Fibroblast of skin of right biceps (primary cell): Measurements from ENCODE around the gene RCN2.
"Not testable (repeated sequence)": the region's sequence is repeated elsewhere in the genome, so short reads cannot be mapped to it uniquely, and the experiment has no call there.

ENCODE experiments used
- DNase-seq: peaks from one replicate; pipeline ENCODE4 v3.0.0-alpha.2; 2013

RCN2 gene, protein sequence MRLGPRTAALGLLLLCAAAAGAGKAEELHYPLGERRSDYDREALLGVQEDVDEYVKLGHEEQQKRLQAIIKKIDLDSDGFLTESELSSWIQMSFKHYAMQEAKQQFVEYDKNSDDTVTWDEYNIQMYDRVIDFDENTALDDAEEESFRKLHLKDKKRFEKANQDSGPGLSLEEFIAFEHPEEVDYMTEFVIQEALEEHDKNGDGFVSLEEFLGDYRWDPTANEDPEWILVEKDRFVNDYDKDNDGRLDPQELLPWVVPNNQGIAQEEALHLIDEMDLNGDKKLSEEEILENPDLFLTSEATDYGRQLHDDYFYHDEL

DNA sequence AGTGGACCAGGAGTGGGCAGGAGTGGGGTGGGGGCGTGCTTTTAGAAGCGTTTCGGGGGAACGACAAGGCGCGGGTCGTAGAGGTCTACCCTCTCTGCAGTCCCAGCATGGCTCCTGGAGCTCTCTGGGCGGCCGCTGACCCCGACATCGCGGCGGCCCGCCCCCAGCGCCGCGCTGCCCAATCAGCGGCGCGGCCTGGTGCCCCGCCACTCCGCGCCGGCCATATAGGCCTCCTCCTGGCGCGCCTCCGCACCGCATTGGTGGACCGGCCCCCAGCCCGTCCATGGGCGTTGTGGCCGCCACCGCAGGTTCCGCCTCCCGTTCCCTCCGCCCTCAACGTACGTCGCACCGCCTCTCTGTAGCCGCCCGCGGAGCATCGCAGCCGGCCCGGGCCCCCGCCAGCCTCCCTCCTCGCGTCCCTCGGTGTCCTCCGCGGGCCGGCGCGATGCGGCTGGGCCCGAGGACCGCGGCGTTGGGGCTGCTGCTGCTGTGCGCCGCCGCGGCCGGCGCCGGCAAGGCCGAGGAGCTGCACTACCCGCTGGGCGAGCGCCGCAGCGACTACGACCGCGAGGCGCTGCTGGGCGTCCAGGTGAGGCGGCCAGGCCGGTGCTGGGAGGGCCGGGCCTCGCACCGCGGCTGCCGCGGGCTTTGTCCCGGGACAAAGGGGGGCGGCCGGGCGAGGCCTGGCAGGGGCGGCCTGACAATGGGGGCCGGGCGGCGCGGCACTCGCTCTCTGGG, at the start of gene RCN2:
Gene RCN2 (plus strand): TSS at position 353 of the 738 bp plus-strand sequence. CDS start 93 bp downstream, at position 446.
- DNase-seq, result peak; percentile 95

DNA sequence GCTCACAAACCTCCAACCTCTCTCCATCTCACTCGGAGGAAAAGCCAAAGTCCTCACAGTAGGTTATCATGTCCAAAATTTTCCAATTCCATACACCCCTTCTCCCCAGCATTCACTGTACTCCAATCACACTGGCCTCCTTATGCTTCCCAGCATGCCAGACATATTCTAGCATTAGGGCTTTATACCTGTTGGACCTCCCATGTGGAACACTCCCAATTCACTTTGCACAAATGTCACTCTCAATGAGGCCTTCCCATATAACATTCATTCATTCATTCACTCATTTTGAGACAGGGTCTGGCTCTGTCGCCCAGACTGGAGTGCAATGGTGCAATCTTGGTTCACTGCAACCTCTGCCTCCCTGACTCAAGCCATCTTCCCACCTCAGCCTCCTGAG, 46.3 kb upstream of the RCN2 start:
- no peak for DNase-seq

- not testable (repeated sequence) for DNase-seq
These were observed 44.0 kb upstream of the RCN2 start for GRCh38 chr15:76887280-76888141.

- not testable (repeated sequence) for DNase-seq
These were observed 38.7 kb upstream of the RCN2 start for GRCh38 chr15:76892836-76893235.

DNA sequence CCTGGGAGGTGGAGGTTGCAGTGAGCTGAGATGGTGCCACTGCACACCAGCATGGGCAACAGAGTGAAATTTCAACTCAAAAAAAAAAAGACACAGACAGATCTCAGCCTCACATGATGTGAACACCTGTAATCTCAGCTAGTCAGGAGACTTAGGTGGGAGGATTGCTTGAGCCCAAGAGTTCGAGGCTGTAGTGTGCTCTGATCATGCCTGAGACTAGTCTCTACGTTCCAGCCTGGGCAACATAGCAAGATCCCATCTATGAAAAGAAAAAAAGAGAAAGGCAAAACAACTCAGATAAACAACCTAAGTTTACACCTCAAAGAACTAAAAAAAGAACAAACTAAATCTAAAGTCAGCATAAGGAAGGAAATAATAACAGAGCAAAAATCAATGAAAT, 37.4 kb upstream of the RCN2 start:
- DNase-seq, result no peak

DNA sequence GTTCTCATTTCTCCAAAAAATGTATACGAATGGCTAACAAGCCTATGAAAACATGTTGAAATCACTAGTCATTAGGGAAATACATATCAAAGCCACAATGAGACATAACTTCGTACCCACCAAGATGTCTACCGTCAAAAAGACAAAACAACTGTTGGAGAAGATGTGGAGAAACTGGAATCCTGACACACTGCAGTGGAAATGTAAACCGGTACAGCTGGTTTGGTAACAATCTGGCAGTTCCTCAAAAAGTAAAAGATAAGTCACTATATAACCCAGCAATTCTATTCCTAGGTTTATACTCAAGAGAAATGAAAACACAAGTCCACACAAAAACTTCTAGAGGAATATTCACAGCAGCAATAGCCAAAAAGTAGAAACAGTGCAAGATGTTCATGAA, 33.4 kb upstream of the RCN2 start:
- no peak for DNase-seq

- not testable (repeated sequence) for DNase-seq
These were observed 32.2 kb upstream of the RCN2 start for GRCh38 chr15:76899176-76899930.

DNA sequence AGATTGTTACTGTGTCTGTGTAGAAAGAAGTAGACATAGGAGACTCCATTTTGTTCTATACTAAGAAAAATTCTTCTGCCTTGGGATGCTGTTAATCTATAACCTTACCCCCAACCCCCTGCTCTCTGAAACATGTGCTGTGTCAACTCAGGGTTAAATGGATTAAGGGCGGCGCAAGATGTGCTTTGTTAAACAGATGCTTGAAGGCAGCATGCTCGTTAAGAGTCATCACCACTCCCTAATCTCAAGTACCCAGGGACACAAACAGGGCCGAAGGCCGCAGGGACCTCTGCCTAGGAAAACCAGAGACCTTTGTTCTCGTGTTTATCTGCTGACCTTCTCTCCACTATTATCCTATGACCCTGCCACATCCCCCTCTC, 31.6 kb upstream of the RCN2 start:
- DNase-seq, result not testable (repeated sequence)

DNA sequence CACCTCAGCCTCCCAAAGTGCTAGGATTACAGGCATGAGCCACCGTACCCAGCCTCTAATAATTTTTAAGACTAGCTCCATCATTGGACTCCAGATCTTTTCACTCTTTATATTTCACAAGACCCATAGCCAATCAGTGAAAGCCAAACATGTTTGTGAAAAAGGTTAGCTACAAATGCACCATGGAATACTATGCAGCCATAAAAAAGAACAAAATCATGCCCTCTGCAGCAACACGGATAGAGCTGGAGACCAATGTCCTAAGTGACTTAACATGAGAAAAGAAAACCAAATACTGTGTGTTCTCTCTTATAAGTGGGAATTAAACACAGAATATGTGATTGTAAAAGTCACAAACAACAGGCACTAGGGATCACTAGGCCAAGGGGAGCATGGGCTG, 29.6 kb upstream of the RCN2 start:
- DNase-seq, result no peak

- DNase-seq, result peak; percentile 43
These were observed 28.3 kb upstream of the RCN2 start for GRCh38 chr15:76903251-76903681.

DNA sequence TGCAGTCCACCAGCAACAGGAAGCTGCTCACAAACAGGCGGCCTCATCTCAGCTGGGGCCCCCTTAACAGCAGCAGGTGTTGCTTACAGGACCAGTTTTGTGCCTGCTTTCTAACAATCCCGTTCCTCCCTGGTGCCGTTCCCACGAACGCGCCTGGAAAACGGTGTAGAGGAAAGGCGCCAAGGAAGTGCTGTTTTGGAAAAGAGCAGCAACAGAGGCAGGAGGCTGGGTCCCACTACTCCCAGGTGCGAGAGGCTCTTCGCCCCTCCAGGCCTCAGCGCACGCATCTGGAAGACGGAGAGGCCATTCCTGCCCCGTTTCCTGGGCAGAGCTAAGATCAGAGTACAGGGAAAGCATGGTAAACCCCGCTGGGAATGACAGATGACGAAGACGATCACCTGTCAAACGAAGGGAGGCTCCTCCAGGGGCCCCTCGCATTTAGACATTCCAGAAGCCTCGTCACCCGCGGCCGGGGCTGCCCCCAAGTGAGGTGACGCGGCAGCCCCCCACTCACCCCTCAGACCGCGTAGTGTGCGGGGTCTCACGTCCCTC, 27.0 kb upstream of the RCN2 start:
- peak; percentile 17 for DNase-seq

DNA sequence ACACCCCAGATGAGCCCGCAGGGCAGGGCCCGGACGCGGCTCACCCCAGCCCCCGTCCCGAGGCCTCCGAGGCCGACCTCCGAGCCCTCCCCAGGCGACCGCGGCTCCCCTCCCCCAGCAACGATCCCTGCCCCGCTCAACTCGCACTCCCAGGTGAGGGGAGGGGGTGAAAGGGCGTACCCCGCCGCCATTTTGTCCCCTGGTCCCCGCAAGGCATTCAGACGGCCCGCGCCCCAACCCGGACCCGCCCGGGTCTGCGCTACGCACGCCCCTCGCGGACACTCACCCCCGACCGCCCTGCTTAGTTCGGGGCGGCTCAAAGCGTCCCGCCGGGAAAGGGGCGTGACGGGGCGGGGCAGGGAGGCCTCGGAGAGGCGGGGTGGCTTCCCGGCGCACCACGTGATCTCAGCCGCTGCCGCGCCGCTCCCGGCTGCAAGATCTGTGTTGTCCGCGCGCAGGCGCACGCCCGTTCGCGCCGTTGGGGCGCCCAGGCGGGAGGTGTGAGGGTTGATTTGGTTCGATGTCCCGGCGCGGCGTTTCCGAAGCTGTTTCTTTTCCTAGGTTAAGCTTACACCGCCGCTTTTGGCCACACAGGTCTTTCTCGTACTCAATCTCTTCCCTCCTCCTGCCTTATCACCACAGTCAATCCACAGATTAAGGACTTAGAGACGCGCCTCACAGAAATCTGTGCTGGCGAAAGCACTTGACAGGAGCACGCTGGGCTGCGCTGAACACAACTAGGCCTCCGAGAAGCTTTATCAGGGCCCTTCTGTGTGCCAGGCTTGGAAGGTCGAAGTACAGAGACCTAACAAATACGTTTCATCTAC, 26.3 kb upstream of the RCN2 start, which contains the start of gene SCAPER:
Gene SCAPER (minus strand): TSS at position 328 of the 827 bp plus-strand sequence. CDS start 21,523 bp downstream, outside the sequence.
- peak; percentile 89 for DNase-seq

GRCh38 chr15:76905855-76906254, 25.7 kb upstream of the RCN2 start:
- DNase-seq, result no peak

DNA sequence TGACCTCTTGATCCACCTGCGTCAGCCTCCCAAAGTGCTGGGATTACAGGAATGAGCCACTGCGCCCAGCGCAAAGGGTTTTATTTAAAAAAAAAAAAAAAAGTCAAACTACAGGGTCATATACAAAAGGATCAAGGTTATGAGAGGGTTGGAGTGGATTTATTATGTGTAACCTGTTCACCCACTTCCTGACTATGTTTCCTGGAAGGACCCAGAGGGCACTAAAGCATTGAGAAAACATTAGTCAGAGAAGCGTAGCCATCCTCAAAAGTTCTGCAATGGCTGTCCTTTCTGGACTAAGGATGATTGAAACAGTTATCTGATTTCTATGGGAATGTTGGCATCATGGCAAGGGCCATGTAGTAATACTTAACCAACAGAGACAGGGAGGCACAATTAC, 19.1 kb upstream of the RCN2 start:
- DNase-seq, result no peak

DNA sequence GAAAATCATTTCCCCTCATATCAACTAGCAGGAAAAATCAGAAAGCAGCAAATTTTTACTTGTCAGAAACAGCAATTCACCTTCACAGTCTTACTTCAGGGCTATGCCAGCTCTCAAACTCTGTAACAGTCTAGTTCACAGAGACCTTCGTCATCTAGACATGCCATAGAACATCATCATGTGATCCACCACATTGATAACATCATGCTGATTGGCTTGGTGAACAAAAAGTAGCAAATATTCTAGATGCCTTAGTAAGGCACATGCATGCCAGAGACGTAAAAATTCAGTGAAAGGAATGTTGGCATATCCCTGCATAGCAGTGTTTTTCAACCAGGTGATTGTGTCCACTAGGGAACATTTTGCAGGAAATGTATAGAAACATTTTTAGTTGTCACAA, 17.8 kb upstream of the RCN2 start:
- no peak for DNase-seq

DNA sequence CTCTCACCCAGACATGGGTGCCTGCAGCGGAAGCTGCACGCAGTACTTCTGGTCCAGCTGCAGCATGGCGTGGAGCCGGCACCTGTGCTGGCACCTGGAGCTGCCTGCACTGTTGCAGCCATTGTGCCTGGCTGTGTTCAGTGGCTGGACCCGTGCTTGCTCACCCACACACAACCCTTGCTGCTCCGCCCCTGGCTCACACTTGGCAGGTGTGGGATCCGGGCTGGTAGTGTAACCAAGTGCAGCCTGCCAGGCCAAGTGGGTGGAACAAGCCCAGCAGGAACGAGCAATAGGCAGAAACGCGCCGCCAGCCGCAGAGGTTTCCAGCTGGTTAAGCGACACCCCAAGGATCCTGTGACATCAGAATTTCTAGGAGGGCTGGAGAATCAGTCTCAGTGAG, 15.2 kb upstream of the RCN2 start:
- no peak for DNase-seq

GRCh38 chr15:76928201-76928600, 3.3 kb upstream of the RCN2 start:
- DNase-seq, result no peak

GRCh38 chr15:76929011-76929760, 2.4 kb upstream of the RCN2 start:
- no peak for DNase-seq

DNA sequence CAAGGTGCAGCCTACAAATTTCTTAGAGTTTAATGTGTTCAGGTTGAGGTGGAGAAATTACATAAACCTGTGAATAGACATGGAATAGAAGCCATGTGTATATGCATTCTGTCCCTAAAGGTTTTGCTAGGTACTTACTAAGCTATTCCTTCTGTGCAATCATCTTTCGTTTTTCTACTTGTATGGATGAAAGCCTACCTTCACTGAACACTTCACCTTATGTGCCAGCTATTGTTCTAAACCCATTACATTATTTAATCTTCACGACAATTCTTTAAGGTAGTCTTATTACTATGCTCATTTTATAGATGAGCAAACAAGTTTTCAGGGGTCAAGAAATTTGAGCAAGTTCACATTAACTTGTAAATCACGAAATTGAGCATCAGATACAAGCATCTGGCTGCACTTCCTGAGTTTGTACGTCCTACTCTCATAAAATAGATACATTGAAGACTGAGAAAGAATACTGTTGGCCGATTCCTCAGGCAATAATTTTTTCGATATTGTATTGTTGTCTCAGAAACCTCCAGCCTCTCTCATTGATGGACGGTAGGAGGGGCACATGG, 635 bp upstream of the RCN2 start:
- no peak for DNase-seq
